ENCODE data around the gene ATP8B1.

GRCh38 chr18:57807336-57808117 lies 4.4 kb upstream of the ATP8B1 start:
- TF ChIP-seq CTCF (IDR thresholded peaks at IDR 0.05) (no peak), POLR2A (IDR thresholded peaks at IDR 0.05) (no peak)
